ENCODE data around the gene SDK1.

Gene SDK1

DNA sequence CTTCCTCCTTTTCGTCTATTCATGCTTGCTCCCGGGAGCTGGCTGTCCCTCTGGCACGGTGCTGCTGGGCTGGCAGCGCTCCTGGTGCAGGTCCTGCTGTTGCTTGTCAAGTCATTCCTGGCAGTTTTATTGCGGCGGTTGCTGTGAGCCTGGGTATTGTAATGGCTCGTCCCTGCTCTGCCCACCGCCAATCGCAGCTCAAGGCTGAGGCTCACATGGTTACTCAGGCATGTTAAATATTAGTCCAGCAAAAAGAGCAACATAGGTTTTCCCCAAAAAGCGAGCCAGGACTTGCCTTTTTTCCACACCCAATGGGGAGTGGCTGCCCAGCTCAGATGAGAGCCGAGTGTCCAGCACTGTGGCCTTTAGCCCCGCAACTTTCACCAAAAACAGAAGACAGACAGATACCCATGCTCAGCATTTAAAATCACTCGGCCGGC lies 888.1 kb downstream of the SDK1 start:
- TF ChIP-seq, protein P1, sequence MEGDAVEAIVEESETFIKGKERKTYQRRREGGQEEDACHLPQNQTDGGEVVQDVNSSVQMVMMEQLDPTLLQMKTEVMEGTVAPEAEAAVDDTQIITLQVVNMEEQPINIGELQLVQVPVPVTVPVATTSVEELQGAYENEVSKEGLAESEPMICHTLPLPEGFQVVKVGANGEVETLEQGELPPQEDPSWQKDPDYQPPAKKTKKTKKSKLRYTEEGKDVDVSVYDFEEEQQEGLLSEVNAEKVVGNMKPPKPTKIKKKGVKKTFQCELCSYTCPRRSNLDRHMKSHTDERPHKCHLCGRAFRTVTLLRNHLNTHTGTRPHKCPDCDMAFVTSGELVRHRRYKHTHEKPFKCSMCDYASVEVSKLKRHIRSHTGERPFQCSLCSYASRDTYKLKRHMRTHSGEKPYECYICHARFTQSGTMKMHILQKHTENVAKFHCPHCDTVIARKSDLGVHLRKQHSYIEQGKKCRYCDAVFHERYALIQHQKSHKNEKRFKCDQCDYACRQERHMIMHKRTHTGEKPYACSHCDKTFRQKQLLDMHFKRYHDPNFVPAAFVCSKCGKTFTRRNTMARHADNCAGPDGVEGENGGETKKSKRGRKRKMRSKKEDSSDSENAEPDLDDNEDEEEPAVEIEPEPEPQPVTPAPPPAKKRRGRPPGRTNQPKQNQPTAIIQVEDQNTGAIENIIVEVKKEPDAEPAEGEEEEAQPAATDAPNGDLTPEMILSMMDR (IDR thresholded peaks at IDR 0.05; ENCODE audit: extremely low read depth, missing control alignments): no peak
- DNase-seq (ENCODE audit: low spot score): no peak

DNA sequence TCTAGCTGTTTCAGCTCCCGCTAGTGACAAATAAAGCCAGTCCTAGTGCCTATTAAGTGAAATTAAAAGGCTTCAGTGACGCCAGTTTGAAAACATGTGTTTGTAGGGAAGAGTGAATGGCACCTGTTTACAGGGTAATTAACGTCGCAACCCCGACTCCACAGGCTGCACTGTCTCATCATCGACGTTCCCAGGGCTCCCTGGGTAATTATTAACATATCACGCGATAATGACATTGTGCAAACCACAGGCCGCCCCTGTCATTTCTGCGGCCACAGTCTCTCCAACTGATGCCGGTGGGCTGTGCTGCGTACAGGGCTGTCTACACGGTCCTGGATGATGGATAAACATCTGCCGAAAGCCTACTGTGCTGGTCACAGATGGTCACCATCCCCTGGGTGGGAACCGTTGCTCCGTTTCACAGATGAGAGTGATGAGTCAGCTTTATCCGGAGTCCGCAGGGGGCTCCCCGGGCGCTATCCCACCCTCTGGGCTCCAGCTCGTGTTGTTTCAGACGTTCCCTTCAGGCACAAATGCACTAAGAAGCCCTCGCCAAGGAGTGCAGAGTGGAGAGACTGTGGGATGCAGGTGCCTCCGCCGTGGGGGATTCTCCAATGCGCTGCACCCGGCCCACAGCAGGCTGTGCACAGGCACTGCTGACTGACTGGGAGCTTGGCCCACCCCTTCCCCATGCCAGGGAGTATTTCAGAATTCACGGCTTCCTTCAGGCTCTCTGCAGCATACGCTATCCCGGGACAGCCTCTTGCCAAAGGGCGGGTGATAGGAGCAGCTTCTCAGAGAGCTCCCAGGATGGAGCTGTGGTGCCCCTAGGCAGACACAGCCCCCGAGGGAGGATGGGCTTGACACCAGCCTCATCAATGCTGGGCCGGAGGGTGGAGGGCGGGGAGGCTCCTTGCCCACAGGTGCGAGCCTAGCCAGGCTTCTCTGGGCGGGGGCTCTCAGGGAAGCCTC lies 889.2 kb downstream of the SDK1 start:
- no peak for DNase-seq (ENCODE audit: low spot score)
- TF ChIP-seq, protein P1 (IDR thresholded peaks at IDR 0.05; ENCODE audit: extremely low read depth, missing control alignments): no peak

DNA sequence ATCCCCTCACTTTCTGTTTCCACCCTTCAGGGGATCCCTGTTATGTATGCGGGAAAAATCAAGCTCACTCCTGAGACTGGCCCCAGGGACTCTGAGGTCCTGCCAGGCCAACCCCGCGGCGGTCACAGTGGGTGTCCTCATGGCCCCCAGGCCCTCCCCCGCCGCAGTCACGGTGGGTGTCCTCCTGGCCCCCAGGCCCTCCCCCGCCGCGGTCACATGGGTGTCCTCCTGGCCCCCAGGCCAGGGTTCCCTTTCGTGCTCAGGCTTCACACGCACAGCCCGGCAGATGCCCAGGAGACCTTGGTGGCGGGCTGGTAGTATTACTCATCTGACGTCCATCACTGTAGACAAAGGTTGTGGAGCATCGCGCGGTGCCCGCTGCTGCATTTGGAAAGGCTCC lies 890.0 kb downstream of the SDK1 start:
- TF ChIP-seq, protein P1 (IDR thresholded peaks at IDR 0.05; ENCODE audit: extremely low read depth, missing control alignments): no peak
- no peak for DNase-seq (ENCODE audit: low spot score)

DNA sequence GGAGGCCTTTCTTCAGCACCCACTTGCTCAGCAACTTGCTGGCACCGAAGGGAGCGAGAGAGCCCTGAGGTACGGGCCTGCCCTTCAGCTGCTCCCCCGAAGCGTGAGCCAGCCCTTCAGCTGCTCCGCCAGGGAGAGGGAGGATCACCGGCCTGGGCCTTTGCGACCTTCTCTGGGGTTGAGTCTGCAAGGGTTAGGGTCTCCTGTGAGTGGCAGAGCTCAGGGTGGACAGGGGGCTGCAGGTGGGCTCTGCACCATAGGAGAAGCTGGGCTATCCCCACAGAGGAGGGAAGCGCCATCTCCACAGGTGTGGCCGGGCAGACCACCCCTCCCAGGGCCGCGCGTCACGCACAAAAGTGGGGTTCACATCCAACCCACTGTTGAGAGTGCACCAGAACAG lies 890.5 kb downstream of the SDK1 start:
- TF ChIP-seq, protein P1 (IDR thresholded peaks at IDR 0.05; ENCODE audit: extremely low read depth, missing control alignments): no peak
- DNase-seq (ENCODE audit: low spot score): no peak

DNA sequence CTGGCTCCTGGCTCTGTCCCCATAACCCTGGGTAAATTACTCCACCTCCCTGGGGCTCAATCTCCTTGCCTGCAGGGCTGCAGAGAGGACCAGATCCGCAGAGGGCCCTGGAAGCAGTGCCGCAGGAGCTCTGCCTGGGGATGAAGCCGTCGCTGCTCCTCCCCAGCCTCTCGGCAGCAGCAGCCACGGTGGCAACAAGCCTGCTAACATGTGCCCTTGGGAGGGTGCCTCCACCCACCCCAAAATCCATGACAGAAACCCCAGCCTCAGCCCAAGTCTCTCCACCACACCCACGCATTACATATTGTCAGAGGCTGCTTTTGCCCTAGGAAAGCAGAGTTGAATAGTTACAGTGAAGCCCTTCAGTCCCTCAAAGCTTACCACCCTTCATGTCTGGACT lies 894.6 kb downstream of the SDK1 start:
- TF ChIP-seq, protein P1 (IDR thresholded peaks at IDR 0.05; ENCODE audit: extremely low read depth, missing control alignments): no peak
- no peak for DNase-seq (ENCODE audit: low spot score)

DNA sequence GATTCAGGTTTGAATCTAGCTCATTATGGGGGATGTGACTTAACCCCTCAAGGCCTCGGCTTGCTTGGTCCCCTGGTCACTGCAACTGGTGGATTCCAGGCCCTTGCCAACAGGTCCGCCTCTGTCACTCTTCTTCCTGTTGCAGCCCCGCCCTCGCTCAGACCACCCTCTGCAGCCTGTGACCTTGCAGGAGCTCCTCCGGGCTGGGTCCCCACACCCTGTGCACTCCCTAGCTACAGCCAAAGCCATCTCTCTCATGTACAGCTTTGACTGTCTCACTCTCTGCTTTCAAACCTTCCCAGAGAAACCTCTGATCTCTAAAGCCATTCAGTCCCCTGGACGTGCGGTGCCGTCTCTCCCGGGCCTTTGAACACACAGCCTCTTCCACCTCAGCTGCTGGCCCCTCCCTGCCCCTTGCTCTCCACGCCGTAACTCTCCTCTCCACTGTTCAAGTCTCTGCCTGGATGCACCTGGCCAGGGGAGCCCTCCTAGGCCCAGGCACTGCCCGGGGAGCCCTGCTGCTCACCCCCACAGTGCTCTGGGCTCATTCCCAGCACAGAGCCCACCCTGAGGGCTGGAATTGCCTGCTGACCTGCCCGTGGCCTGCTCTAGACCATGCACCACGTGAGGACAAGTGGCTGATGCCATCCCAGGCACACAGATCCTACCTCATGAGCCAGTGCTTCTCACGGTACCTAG lies 895.2 kb downstream of the SDK1 start:
- TF ChIP-seq, protein P1 (IDR thresholded peaks at IDR 0.05; ENCODE audit: extremely low read depth, missing control alignments): no peak
- DNase-seq (ENCODE audit: low spot score): no peak

DNA sequence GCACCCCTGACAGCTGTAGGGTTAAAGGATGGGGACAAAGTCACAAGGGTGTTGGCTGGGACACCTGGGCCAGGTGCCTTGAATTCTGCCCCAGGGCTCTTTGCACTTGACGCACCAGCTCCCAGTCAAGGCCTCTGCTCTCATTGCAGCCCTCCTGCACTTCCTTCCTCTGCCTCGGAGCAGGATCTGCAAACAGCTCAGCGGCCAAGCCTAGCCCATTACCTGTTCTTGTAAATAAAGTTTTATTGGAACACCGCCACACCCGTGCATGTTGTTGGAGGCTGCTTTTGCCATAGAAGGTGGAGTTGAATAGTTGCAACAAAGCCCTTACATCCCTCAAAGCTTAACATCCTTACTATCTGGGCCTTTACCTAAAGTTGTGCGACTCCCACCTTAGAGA lies 897.2 kb downstream of the SDK1 start:
- DNase-seq (ENCODE audit: low spot score): no peak
- TF ChIP-seq, protein P1 (IDR thresholded peaks at IDR 0.05; ENCODE audit: extremely low read depth, missing control alignments): no peak

Data from GM20000 (cell line).